Stimulated activated CD8-positive, alpha-beta memory T cell treated with anti-CD3 and anti-CD28 coated beads, Interleukin-12 subunit alpha, Interleukin-12 subunit beta, amount 100 ng/mL, for 24 hours (primary cell): ENCODE measurements around the gene UAP1L1.
"Not testable (repeated sequence)": the region's sequence is repeated elsewhere in the genome, so short reads cannot be mapped to it uniquely, and the experiment has no call there.

Experiments used
- DNase-seq: peaks from one replicate; pipeline ENCODE4 v3.0.0-alpha.2; 2020; ENCODE audit errors: extremely low read depth

The UAP1L1 gene

DNA sequence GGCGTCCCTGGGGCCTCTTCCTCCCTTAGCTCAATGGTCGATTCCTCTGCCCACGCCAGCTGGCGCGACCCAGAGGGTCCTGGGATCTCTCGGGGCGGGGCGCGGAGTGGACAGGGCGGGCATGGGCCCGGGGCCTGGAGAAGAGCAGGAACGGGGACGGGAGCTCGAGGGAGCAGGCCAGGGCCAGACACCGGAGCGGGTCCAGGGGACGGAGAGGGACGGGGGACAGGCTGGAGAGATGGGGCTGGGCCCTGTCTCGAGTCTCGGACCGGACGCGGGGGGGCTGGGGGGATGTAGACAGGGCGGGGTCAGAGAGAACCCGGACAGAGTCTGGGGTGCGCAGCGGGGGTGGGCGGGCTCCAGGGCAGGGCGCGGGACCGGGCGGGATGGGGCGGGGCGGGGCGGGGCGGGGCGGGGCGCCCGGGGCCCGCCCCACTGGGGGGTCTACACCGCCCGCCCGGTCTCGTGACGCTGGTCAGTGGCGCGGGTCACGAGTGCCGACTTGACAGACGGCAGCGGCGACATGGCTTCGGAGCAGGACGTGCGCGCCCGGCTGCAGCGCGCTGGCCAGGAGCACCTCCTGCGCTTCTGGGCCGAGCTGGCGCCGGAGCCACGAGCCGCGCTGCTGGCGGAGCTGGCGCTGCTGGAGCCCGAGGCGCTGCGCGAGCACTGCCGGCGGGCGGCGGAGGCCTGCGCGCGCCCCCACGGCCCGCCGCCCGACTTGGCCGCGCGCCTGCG, at the start of gene UAP1L1:
UAP1L1 (plus strand) TSS at position 508 of the 738 bp plus-strand sequence; CDS start at position 524, 16 bp downstream.
- DNase-seq, result no peak

DNA sequence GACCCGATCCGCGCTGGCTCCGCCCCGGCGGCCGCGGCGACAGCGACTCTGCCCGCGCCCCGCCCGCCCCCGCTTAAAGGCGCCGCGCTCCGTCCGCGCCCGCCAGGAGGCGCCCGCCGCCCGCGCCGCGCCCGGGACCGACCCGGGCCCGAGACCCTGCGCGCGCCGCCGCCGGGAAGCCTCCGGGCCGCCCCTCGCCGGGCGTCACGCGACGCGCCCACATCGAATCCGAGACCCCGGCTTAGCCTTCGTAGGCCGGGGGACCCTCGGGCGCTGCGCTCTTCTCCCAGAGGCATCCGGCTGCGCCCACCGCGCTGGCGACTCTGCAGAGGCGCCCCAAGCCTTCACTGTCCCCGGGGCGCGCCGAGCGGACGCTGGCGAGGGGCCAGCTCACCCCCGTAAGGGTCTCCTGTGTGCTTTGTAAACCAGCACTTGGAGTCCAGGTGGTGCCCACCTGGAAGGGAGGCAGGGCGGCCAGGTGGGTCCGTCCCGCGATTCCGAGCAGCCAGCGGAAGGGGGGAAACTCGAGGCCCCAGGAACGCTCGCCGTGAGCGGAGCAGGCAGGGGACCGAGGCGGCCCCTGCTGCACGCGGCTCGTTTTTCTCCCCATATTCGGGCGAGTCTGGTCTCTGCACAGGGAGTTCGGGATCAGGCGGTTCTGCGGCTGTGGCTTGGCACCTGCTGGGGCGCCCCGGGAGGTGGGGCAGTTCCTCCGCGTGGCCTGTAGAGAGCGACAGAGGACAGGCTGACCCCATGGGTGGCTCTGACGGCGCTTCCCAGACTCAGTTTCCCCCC, 48.9 kb upstream of the UAP1L1 start:
- DNase-seq, result peak; percentile 30

GRCh38 chr9:137029058-137029936, 48.0 kb upstream of the UAP1L1 start:
- DNase-seq, result peak; percentile 47

DNA sequence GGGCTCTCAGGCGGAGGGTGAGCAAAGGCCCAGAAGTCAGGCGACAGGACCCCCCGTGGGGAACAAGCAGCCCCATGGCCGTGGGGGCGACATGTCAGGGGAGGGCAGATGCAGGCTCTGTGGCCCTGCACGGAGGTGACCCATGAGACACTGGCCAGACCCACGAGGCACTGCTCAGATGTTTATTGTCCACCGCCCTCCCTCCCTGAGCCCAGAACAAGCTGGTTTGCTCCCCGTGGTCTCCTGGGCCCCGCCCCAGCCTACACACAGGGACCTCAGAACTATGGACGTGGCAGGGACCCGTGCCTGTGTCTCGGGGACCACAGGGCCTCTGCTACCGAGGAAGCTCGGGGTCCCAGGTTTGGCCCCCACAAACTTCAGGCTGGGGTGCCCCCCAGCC, 47.3 kb upstream of the UAP1L1 start:
- DNase-seq, result no peak

DNA sequence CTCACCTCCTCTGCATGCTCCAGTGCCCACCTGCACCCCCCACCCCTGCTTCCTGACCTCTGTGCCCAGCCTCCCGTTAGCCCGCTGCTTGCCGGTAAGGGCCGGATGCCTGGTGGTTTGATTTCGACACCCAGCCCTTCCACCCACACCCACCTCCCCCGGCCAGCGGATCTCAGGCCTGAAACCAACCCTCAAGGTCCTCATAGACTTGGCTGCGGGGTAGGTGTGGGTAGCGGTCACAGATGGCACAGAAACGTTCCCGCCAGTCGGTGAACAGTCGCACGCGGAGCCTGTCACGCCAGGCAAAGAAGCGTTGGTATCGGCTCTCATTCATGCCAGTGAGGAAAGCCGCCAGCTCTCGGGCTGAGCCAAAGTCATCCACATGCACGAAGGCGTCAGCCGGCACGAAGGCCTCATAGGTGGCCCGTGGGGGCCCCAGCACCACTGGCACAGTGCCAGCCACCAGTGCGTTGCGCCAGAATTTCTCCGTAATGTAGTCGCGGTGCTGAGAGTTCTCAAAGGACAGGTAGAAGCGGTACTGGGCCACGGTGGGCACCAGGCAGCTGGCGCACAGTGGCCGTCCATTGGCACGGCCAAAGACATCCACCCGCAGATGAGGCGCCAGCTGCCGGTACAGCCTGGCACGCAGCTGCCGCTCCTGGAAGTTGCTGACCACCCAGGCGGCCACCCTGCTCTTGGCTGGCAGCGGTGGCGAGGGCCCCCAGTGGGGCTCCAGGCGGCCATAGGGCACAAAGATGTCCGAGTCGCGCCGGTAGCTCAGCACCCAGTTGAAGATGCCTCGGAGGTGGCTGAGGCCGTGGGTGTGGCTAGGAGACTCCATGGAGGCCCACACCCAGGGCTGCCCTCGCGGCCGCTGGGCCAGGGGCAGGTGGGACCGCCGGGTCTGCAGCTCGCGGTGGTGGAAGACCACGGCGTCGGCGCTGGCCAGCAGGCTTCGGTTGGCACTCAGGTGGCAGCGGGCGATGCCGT, 46.5 kb upstream of the UAP1L1 start:
- no peak for DNase-seq

GRCh38 chr9:137031904-137032640, 45.2 kb upstream of the UAP1L1 start, which contains the start of gene FUT7:
Gene FUT7, minus strand, starts transcription at chr9:137032088. Its CDS starts 97 bp downstream, at chr9:137031991.
- no peak for DNase-seq

DNA sequence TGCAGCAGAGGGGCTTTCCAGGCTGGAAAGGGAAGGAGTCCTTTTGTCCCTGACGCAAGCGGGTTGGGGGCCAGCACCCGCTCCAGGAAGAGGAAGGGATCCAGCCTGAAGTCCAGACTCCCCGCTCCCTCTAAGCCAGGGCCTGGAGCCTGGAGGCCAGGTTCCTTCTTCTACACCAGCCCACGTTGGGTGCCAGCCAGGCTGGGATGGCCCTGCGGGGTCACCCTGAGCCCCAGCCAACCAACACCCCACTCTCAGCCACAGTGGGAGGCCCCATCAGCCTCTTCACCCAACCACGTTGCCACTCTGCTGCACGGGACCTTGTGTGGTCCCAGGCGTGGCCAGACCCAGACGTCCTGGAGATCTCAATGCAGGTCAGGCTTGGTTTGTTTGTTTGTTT, 44.5 kb upstream of the UAP1L1 start:
- DNase-seq, result no peak

GRCh38 chr9:137033481-137033880, 43.8 kb upstream of the UAP1L1 start:
- DNase-seq, result not testable (repeated sequence)

DNA sequence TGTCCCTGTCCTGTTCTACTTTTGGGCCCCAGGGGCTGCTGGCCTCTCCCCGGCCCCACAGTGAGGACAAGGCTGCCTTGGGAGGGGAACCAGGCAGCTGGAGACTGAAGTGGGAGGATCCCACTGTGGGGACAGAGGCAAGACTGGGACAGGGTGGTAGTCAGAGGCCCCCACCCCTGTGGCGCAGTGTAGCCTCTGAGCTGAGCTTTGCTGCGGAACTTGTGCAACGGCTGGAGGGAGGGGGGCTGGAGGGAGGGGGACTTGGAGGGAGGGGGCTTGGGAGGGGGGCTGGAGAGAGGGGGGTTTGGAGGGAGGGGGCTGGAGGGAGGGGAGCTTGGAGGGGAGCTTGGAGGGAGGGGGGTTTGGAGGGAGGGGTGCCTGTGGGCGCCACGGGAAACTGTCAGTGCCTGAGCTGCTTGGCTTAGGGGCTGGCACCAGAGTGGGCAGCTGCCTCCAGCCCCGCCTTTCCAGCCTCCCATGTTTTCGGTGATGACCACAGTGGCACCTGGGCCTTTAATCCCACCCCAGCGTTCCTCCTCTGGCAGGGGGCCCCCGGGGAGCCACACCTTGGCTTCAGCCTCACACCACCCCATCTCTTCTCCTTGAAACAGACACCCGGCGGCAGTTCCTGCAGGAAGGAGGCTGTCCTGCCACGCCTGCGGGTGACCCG, 43.1 kb upstream of the UAP1L1 start:
- DNase-seq, result no peak

GRCh38 chr9:137034709-137035506, 42.4 kb upstream of the UAP1L1 start:
- peak; percentile 66 for DNase-seq

- no peak for DNase-seq
These were observed 41.8 kb upstream of the UAP1L1 start for GRCh38 chr9:137035507-137035834.

GRCh38 chr9:137035937-137036336, 41.4 kb upstream of the UAP1L1 start:
- DNase-seq, result no peak

- no peak for DNase-seq
These were observed 40.3 kb upstream of the UAP1L1 start for GRCh38 chr9:137037035-137037434.

DNA sequence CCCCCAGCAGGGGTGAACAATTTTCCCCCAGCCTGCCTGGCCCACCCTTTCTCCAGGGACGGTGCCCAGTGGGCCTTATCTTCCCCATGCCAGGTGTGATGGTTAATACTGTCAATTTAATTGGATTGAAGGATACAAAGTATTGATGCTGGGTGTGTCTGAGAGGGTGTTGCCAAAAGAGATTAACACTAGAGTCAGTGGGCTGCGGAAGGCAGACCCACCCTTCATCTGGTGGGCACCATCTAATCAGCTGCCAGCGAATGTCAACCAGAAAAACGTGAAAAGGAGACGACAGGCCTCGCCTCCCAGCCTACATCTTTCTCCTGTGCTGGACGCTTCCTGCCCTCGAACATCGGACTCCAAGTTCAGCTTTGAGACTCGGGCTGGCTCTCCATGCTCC, 39.8 kb upstream of the UAP1L1 start:
- no peak for DNase-seq

DNA sequence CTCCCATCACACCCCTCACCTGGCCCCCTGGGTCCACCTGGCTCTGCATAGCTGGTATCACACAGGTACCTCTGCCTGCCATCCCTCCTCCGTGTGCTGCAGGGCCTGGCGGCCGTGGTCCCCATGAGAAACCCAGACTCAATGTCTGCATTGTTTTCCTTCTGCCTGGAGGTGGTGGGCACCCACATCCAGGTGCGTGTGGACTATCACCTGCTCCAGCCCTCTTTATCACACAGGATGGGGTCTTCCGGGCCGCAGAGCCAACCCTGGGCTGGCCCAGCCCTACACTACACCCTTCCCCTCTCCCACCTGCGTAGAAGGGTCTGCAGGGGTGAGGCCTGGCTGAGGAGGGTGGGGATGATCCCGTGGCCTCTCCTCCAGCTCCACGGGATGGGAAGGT, 38.4 kb upstream of the UAP1L1 start:
- no peak for DNase-seq

DNA sequence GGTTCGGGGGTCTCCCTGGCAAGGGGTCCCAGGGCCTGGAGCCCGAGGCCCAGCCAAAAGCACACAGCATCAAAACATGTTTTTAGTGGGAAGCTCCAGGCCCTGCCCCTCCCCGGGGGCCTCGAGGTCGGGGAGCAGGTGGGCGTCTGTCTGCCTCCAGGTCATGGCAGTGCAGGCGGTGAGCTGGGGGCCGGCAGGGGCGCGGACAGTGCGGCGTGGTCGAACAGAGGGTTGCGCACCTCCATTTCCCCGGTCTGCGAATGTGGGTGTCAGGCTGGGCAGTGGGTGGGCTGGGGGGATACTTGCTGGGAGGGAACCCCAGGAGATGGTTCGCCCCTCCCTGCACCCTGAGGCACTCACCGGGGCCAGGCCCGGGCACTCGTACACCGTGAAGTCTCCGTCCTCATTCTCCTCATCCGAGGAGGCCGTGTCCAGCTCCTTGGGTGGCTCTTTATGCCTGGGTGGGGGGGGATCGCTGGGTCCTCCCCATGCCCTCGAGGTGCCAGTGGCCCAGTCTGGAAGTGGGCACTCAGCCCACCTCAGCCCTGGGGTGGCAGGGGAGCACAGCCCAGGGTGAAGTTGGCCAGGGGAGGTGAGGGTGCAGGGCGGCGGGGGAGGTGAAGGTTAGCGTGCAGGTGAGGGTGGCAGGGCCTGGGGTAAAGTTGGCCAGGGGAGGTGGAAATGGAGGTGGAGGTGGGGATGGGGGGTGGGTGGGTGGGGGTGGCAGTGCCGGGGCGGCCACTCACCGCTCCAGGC, 37.5 kb upstream of the UAP1L1 start:
- no peak for DNase-seq

- no peak for DNase-seq
These were observed 36.7 kb upstream of the UAP1L1 start for GRCh38 chr9:137040568-137040967.

GRCh38 chr9:137041124-137041523, 36.2 kb upstream of the UAP1L1 start:
- no peak for DNase-seq
